ENCODE results near the gene UGP2. TPM values are rescaled to one million over a fixed set of nuclear protein-coding genes. Genes with fewer than 3 reads are reported as not detected.

Gene UGP2
- total RNA-seq, 1 experiment from 2014 or later, result 55.8 TPM

GRCh38 chr2:63882395-63883105 lies 40.9 kb downstream of the UGP2 start:
- ChIA-PET POLR2A (ENCODE audit: unreplicated experiment) (no interaction called here), CTCF (no interaction called here)
- Histone ChIP-seq H3K4me1 (ENCODE audit: insufficient read depth, low read length) (no peaks in the 10 kb centered on the region), H2AFZ (ENCODE audit: low read length) (no peak overlapping the region), H3K4me3 (ENCODE audit: low read length) (no peak overlapping the region), H3K9me3 (ENCODE audit: low read length) (no peaks in the 10 kb centered on the region), H3K9ac (ENCODE audit: low read length) (no peak overlapping the region), H3K27me3 (ENCODE audit: low read length) (no peaks in the 10 kb centered on the region), H3K9me2 (replicated peaks; ENCODE audit: low read length) (no peaks in the 10 kb centered on the region), H3K4me2 (ENCODE audit: low read length) (no peak overlapping the region), H3K27ac (ENCODE audit: low read length) (no peak overlapping the region), H4K20me1 (ENCODE audit: low read length) (no peaks in the 10 kb centered on the region), H3F3A (ENCODE audit: low read length, unreplicated experiment) (no peaks in the 10 kb centered on the region), H3K36me3 (ENCODE audit: low read depth, low read length) (peaks cover 32% of the 10 kb centered on the region), H3K79me2 (ENCODE audit: low read length) (no peaks in the 10 kb centered on the region)
- intact Hi-C loops (cut with micrococcal nuclease), result no loop called here
- ATAC-seq, result no peak
- BruUV-seq (replicated peaks), result no TSS peak
- DNase-seq, result no peak
- TF ChIP-seq, protein P1, sequence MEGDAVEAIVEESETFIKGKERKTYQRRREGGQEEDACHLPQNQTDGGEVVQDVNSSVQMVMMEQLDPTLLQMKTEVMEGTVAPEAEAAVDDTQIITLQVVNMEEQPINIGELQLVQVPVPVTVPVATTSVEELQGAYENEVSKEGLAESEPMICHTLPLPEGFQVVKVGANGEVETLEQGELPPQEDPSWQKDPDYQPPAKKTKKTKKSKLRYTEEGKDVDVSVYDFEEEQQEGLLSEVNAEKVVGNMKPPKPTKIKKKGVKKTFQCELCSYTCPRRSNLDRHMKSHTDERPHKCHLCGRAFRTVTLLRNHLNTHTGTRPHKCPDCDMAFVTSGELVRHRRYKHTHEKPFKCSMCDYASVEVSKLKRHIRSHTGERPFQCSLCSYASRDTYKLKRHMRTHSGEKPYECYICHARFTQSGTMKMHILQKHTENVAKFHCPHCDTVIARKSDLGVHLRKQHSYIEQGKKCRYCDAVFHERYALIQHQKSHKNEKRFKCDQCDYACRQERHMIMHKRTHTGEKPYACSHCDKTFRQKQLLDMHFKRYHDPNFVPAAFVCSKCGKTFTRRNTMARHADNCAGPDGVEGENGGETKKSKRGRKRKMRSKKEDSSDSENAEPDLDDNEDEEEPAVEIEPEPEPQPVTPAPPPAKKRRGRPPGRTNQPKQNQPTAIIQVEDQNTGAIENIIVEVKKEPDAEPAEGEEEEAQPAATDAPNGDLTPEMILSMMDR (conservative IDR thresholded peaks at IDR 0.05; ENCODE audit: low read depth, low read length), result no peak
- TF ChIP-seq EZH2 (IDR thresholded peaks at IDR 0.05; ENCODE audit: low read length, unreplicated experiment) (no peak), EZH2phosphoT487 (IDR thresholded peaks at IDR 0.05; ENCODE audit: borderline replicate concordance, low read length) (no peak)

- Histone ChIP-seq H3K4me3 (ENCODE audit: low read length) (no peak overlapping the region), H3K4me1 (ENCODE audit: insufficient read depth, low read length) (peaks cover 13% of the 10 kb centered on the region), H3K27me3 (ENCODE audit: low read length) (no peaks in the 10 kb centered on the region), H3K9me2 (replicated peaks; ENCODE audit: low read length) (no peaks in the 10 kb centered on the region), H2AFZ (ENCODE audit: low read length) (no peak overlapping the region), H3K36me3 (ENCODE audit: low read depth, low read length) (peaks cover 40% of the 10 kb centered on the region), H3K79me2 (ENCODE audit: low read length) (no peaks in the 10 kb centered on the region), H4K20me1 (ENCODE audit: low read length) (peaks cover 4% of the 10 kb centered on the region; the same call in 1 of the 2 replicates), H3K9ac (ENCODE audit: low read length) (no peak overlapping the region), H3K27ac (ENCODE audit: low read length) (no peak overlapping the region), H3K9me3 (ENCODE audit: low read length) (no peaks in the 10 kb centered on the region), H3K4me2 (ENCODE audit: low read length) (no peak overlapping the region), H3F3A (ENCODE audit: low read length, unreplicated experiment) (no peaks in the 10 kb centered on the region)
- BruUV-seq (replicated peaks), result no TSS peak
- intact Hi-C loops (cut with micrococcal nuclease), result no loop called here
- no peak for DNase-seq
- no peak for TF ChIP-seq EZH2 (IDR thresholded peaks at IDR 0.05; ENCODE audit: low read length, unreplicated experiment)
- no peak for TF ChIP-seq EZH2phosphoT487 (IDR thresholded peaks at IDR 0.05; ENCODE audit: borderline replicate concordance, low read length)
- TF ChIP-seq, protein P1 (conservative IDR thresholded peaks at IDR 0.05; ENCODE audit: low read depth, low read length), result no peak
- ChIA-PET POLR2A (ENCODE audit: unreplicated experiment) (no interaction called here), CTCF (no interaction called here)
- no peak for ATAC-seq
These were observed 44.7 kb downstream of the UGP2 start for GRCh38 chr2:63886445-63886844.

DNA sequence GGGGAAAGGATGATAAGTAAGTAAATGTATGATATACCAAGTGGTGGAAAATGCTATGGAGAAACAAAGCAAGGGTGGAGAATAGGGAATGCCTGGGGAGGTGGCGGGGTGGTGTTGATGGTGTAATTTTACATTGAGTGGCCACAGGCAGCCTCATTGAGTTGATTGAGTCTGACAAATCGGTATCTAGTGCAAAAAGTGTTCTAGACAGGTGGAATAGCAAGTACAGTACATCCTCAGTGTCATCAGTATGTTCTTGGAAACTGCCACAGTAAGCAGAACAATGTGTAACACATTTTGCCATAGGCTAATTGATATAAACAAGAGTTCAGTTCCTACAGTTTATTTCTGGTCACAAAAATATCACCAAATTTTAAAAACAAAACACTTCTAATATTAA lies 46.4 kb downstream of the UGP2 start:
- POLR2A ChIA-PET (ENCODE audit: unreplicated experiment), result no interaction called here
- Histone ChIP-seq H3K9me3 (ENCODE audit: low read length) (no peaks in the 10 kb centered on the region), H4K20me1 (ENCODE audit: low read length) (peaks cover 4% of the 10 kb centered on the region; the same call in 1 of the 2 replicates), H3K9ac (ENCODE audit: low read length) (no peak overlapping the region), H3K79me2 (ENCODE audit: low read length) (no peaks in the 10 kb centered on the region), H3K27ac (ENCODE audit: low read length) (no peak overlapping the region), H2AFZ (ENCODE audit: low read length) (no peak overlapping the region), H3K4me1 (ENCODE audit: insufficient read depth, low read length) (peaks cover 28% of the 10 kb centered on the region), H3K27me3 (ENCODE audit: low read length) (no peaks in the 10 kb centered on the region), H3K36me3 (ENCODE audit: low read depth, low read length) (peaks cover 38% of the 10 kb centered on the region), H3F3A (ENCODE audit: low read length, unreplicated experiment) (no peaks in the 10 kb centered on the region), H3K4me3 (ENCODE audit: low read length) (no peak overlapping the region), H3K9me2 (replicated peaks; ENCODE audit: low read length) (no peaks in the 10 kb centered on the region), H3K4me2 (ENCODE audit: low read length) (no peak overlapping the region)
- ATAC-seq (no peak), DNase-seq (no peak)
- no TSS peak for BruUV-seq (replicated peaks)
- CTCF ChIA-PET, result no interaction called here
- TF ChIP-seq, protein P1 (conservative IDR thresholded peaks at IDR 0.05; ENCODE audit: low read depth, low read length), result no peak
- no peak for TF ChIP-seq EZH2 (IDR thresholded peaks at IDR 0.05; ENCODE audit: low read length, unreplicated experiment)
- no peak for TF ChIP-seq EZH2phosphoT487 (IDR thresholded peaks at IDR 0.05; ENCODE audit: borderline replicate concordance, low read length)
- intact Hi-C loops (cut with micrococcal nuclease), result loop anchor here (2.0 kb wide), 1 partner anchor 21 kb away; no protein-coding TSS in a partner anchor

Measured in PC-3 (cell line).